Gastroesophageal sphincter (tissue), 4 donors: ENCODE data around the gene COQ10A. TPM values are rescaled to one million over a fixed set of nuclear protein-coding genes. Genes with fewer than 3 reads are reported as not detected.

Source experiments
- ATAC-seq: fragments of 150-250 bp; one replicate; pipeline ENCODE4 v1.9.1; 2016; ENCODE audit warnings: mild to moderate bottlenecking, moderate library complexity
- H3K27ac ChIP-seq, 4 donors: fragments of 200-600 bp; sonication (generic) in 3 of 4; 1 replicate in 3 of 4; 2 replicates in 1 of 4; pipeline ENCODE4 v1.5.1; 2016 to 2019
- H3K27me3 ChIP-seq: fragments of 200-600 bp; sonication (generic); one replicate; pipeline ENCODE4 v1.5.1; 2019
- H3K36me3 ChIP-seq, 2 donors: fragments of 200-600 bp; sonication (generic); one replicate each; pipeline ENCODE4 v1.5.1; 2019; ENCODE audit warnings: control low read depth in 1 of 2
- H3K4me1 ChIP-seq, 3 donors: fragments of 200-600 bp; sonication (generic); 1 replicate in 2 of 3; 2 replicates in 1 of 3; pipeline ENCODE4 v1.5.1; 2016 to 2019; ENCODE audit warnings: control low read depth in 2 of 3
- H3K4me3 ChIP-seq, 2 donors: fragments of 200-600 bp; sonication (generic); one replicate each; pipeline ENCODE4 v1.5.1; 2019; ENCODE audit warnings: mild to moderate bottlenecking in 1 of 2, moderate library complexity in 1 of 2
- H3K9me3 ChIP-seq, 3 donors: fragments of 200-600 bp; sonication (generic); one replicate each; pipeline ENCODE4 v1.5.1; 2017 to 2019; ENCODE audit warnings: control low read depth in 2 of 3
- EP300 ChIP-seq: sonication (generic); formaldehyde crosslinking; IDR thresholded peaks from one replicate; pipeline ENCODE4 v1.6.1; 2017; ENCODE audit warnings: antibody characterized with exemption, mild to moderate bottlenecking
- POLR2A ChIP-seq, 2 donors: fragments of 450-650 bp; IDR thresholded peaks; one replicate each; pipeline ENCODE4 v1.6.1; 2017; ENCODE audit warnings: antibody characterized with exemption in 2 of 2, mild to moderate bottlenecking in 2 of 2, moderate library complexity in 1 of 2
- POLR2AphosphoS5 ChIP-seq: sonication (generic); formaldehyde crosslinking; IDR thresholded peaks from one replicate; pipeline ENCODE4 v1.6.1; 2017; ENCODE audit warnings: antibody characterized with exemption
- WGBS, 2 donors: methylation state at CpG; one replicate each; pipeline ENCODE4 v1.1.5; 2018; ENCODE audit warnings: low coverage in 1 of 2; 5-methylcytosine and 5-hydroxymethylcytosine counted together
- total RNA-seq, 4 donors: library from RNA; depleted of rRNA; stranded (reverse); fragments of >200 nt; gene quantifications; one replicate each; pipeline ENCODE4 v1.1.0, GENCODE V29; 2016
- TF ChIP-seq, protein P1 (sequence below), 4 experiments: fragments of 200-600 bp in 2 of 4; fragments of 450-650 bp in 2 of 4; sonication (generic) in 1 of 4; IDR thresholded peaks; one replicate each; pipeline ENCODE4 v1.5.1; 2017 to 2019; ENCODE audit warnings: antibody characterized with exemption in 4 of 4, mild to moderate bottlenecking in 2 of 4, moderate library complexity in 2 of 4

Gene COQ10A
- total RNA-seq, 4 donors from 2014 or later, result 9.3 to 18.4 (median 12.5) TPM

DNA sequence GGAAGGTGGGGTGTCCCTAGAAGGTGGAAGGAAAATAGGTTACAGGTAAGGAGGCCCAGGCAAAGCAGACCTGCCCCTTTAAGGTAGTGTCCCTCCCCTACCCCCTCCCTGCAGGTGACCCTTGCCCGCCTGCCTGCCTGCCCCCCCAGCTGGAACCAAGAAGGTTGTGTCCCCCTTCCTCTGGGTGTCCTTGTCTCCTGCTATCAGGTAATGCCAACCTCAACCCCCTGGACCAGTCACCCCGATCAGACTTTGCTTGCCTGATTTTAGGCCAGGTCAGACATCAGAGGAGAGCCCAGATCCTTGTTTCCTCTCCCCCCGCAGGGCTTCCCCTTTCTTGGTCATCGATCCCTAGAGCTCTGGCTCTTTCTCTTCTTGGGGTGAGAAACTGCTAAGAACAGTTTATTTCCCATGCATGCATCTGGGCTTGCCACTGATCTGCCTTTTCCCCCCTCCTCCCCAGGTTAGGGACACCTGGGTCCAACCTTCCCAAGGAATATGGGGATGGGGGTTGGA lies 36.8 kb upstream of the COQ10A start, which contains the start of gene SLC39A5:
Gene SLC39A5, plus strand, starts transcription at position 136 of the 516 bp plus-strand sequence. CDS start 1,224 bp downstream, outside the sequence.
- H3K27ac ChIP-seq, result no peak within 1 kb of the TSS
- ATAC-seq, result no peak
- 56% methylated on average over 3 of the region's 4 CpGs; no CpG with 5 or more reads in 1 of the 2 donors for WGBS, 2 donors
- H3K36me3 ChIP-seq, result peaks cover 0 to 37% of the 10 kb centered on the region in 2 donors
- no peak within 1 kb of the TSS for H3K4me3 ChIP-seq
- no peaks in the 10 kb centered on the region for H3K27me3 ChIP-seq
- H3K4me1 ChIP-seq, result peaks cover 0 to 10% (median 2%) of the 10 kb centered on the region in 3 donors
- TF ChIP-seq, protein P1, sequence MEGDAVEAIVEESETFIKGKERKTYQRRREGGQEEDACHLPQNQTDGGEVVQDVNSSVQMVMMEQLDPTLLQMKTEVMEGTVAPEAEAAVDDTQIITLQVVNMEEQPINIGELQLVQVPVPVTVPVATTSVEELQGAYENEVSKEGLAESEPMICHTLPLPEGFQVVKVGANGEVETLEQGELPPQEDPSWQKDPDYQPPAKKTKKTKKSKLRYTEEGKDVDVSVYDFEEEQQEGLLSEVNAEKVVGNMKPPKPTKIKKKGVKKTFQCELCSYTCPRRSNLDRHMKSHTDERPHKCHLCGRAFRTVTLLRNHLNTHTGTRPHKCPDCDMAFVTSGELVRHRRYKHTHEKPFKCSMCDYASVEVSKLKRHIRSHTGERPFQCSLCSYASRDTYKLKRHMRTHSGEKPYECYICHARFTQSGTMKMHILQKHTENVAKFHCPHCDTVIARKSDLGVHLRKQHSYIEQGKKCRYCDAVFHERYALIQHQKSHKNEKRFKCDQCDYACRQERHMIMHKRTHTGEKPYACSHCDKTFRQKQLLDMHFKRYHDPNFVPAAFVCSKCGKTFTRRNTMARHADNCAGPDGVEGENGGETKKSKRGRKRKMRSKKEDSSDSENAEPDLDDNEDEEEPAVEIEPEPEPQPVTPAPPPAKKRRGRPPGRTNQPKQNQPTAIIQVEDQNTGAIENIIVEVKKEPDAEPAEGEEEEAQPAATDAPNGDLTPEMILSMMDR (IDR thresholded peaks at IDR 0.05), result no peak
- TF ChIP-seq EP300 (no peak), POLR2A (IDR thresholded peaks at IDR 0.05) (no peak), POLR2AphosphoS5 (no peak)
- no peaks in the 10 kb centered on the region for H3K9me3 ChIP-seq

GRCh38 chr12:56230432-56231183 lies 36.1 kb upstream of the COQ10A start:
- Histone ChIP-seq H3K4me3 (no peak overlapping the region), H3K27me3 (no peaks in the 10 kb centered on the region), H3K9me3 (no peaks in the 10 kb centered on the region), H3K4me1 (peaks cover 0 to 3% (median 0%) of the 10 kb centered on the region in 3 donors), H3K36me3 (peaks cover 0 to 37% of the 10 kb centered on the region in 2 donors), H3K27ac (no peak overlapping the region)
- ATAC-seq, result no peak
- TF ChIP-seq, protein P1 (IDR thresholded peaks at IDR 0.05), result no peak
- TF ChIP-seq POLR2A (IDR thresholded peaks at IDR 0.05), result no peak
- TF ChIP-seq POLR2AphosphoS5, result no peak
- WGBS, 2 donors, result 30 to 43% methylated on average over 3 to 4 of the region's 8 CpGs

- TF ChIP-seq EP300, result no peak
- no peak for TF ChIP-seq POLR2AphosphoS5
- no peak for TF ChIP-seq POLR2A (IDR thresholded peaks at IDR 0.05)
- TF ChIP-seq, protein P1 (IDR thresholded peaks at IDR 0.05), result no peak
- no peaks in the 10 kb centered on the region for H3K9me3 ChIP-seq
- H3K27ac ChIP-seq, result no peak overlapping the region
- H3K4me1 ChIP-seq, result no peaks in the 10 kb centered on the region
- H3K27me3 ChIP-seq, result no peaks in the 10 kb centered on the region
- H3K36me3 ChIP-seq, result peaks cover 0 to 36% of the 10 kb centered on the region in 2 donors
- ATAC-seq, result no peak
- 89% methylated on average over 3 of the region's 11 CpGs; no CpG with 5 or more reads in 1 of the 2 donors for WGBS, 2 donors
- H3K4me3 ChIP-seq, result no peak overlapping the region
Measured at GRCh38 chr12:56231184-56231582, 35.6 kb upstream of the COQ10A start.

DNA sequence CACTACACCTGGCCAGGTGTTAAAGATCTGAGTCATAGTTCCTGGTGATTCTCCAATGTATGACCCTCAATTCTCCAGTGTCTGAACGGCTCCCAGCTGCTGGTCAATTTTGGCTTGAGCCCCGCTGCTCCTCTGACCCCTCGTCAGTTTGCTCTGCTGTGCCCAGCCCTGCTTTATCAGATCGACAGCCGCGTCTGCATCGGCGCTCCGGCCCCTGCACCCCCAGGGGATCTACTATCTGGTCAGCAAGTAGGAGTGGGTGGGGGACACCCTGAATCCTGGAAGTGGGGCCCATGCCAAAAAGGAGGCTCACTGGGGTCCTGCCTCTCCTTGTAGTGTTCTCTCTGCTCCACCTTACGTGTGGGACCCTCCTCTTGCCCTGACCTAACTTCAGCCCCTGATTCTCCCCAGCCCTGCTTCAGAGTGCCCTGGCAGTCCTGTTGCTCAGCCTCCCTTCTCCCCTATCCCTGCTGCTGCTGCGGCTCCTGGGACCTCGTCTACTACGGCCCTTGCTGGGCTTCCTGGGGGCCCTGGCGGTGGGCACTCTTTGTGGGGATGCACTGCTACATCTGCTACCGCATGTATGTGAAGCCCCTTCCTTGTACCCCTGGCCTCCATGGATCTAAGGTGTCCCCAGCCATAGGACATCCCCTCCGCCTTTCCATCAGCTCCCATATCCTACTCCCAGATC lies 31.9 kb upstream of the COQ10A start:
- H3K27me3 ChIP-seq, result no peaks in the 10 kb centered on the region
- peaks cover 0 to 37% of the 10 kb centered on the region in 2 donors for H3K36me3 ChIP-seq
- no peak overlapping the region for H3K27ac ChIP-seq
- no peak for ATAC-seq
- H3K4me3 ChIP-seq, result no peak overlapping the region
- H3K4me1 ChIP-seq, result no peaks in the 10 kb centered on the region
- WGBS, 2 donors, result 62 to 100% methylated on average over 1 to 6 of the region's 16 CpGs
- H3K9me3 ChIP-seq, result no peaks in the 10 kb centered on the region
- TF ChIP-seq POLR2AphosphoS5 (no peak), EP300 (no peak), POLR2A (IDR thresholded peaks at IDR 0.05) (no peak)
- TF ChIP-seq, protein P1 (IDR thresholded peaks at IDR 0.05), result no peak
